GM23338 (cell line): ENCODE results near the gene FUT7. TPM values are rescaled to one million over a fixed set of nuclear protein-coding genes. Genes with fewer than 3 reads are reported as not detected.

Experiments used
- ATAC-seq: fragments of 200-7000 bp; cut with Tn5 transposase; 3 replicates; pipeline ENCODE4 v1.9.1; 2020
- DNase-seq: peaks from one replicate; pipeline ENCODE4 v3.0.0-alpha.2; 2015; ENCODE audit warnings: low spot score
- H2AFZ ChIP-seq: fragments of 200-600 bp; sonication (generic); 2 replicates; pipeline ENCODE4 v1.8.0; 2016; ENCODE audit warnings: antibody characterized with exemption, mild to moderate bottlenecking, moderate library complexity
- H3F3A ChIP-seq: fragments of 200-600 bp; sonication (generic); replicated peaks from 2 replicates; pipeline ENCODE4 v1.8.0; 2017; ENCODE audit warnings: antibody characterized with exemption, mixed run types, low read depth
- H3K27ac ChIP-seq: fragments of 200-600 bp; sonication (generic); 2 replicates; pipeline ENCODE4 v1.6.1; 2016; ENCODE audit warnings: low read depth
- H3K27me3 ChIP-seq: fragments of 200-600 bp; sonication (generic); 2 replicates; pipeline ENCODE4 v1.8.0; 2016; ENCODE audit warnings: mild to moderate bottlenecking, mixed run types, moderate library complexity; ENCODE audit not compliant: insufficient read depth
- H3K36me3 ChIP-seq: fragments of 200-600 bp; sonication (generic); 2 replicates; pipeline ENCODE4 v1.8.0; 2016; ENCODE audit warnings: mild to moderate bottlenecking; ENCODE audit not compliant: insufficient read depth
- H3K4me1 ChIP-seq: fragments of 200-600 bp; sonication (generic); 2 replicates; pipeline ENCODE4 v1.8.0; 2016; ENCODE audit warnings: mild to moderate bottlenecking, moderate library complexity; ENCODE audit not compliant: insufficient read depth
- H3K4me2 ChIP-seq: fragments of 200-600 bp; sonication (generic); 2 replicates; pipeline ENCODE4 v1.7.1; 2017; ENCODE audit warnings: mixed run types
- H3K4me3 ChIP-seq: fragments of 200-600 bp; sonication (generic); 2 replicates; pipeline ENCODE4 v1.6.1; 2016; ENCODE audit warnings: mixed run types
- H3K79me2 ChIP-seq: fragments of 200-600 bp; sonication (generic); replicated peaks from 2 replicates; pipeline ENCODE4 v1.8.0; 2017; ENCODE audit warnings: mild to moderate bottlenecking; ENCODE audit not compliant: insufficient read depth
- H3K9me2 ChIP-seq: fragments of 200-600 bp; sonication (generic); 2 replicates; pipeline ENCODE4 v1.8.0; 2017; ENCODE audit not compliant: insufficient read depth
- H4K20me1 ChIP-seq: fragments of 200-600 bp; sonication (generic); replicated peaks from 2 replicates; pipeline ENCODE4 v1.8.0; 2017; ENCODE audit warnings: mild to moderate bottlenecking; ENCODE audit not compliant: insufficient read depth
- H3K27ac Mint-ChIP-seq: 2 replicates; pipeline ENCODE4 v1.8.0; 2020; ENCODE audit warnings: inconsistent platforms, mild to moderate bottlenecking, moderate library complexity, mixed read lengths
- H3K27me3 Mint-ChIP-seq: 3 replicates; pipeline ENCODE4 v1.8.0; 2022; ENCODE audit warnings: low read depth, mild to moderate bottlenecking, moderate library complexity, mixed read lengths, inconsistent platforms; ENCODE audit not compliant: insufficient read depth, poor library complexity
- H3K36me3 Mint-ChIP-seq: 3 replicates; pipeline ENCODE4 v1.8.0; 2021; ENCODE audit warnings: low read depth, mild to moderate bottlenecking, inconsistent platforms, moderate library complexity, mixed read lengths
- H3K4me1 Mint-ChIP-seq: 3 replicates; pipeline ENCODE4 v1.8.0; 2020; ENCODE audit warnings: mild to moderate bottlenecking, inconsistent platforms, mixed read lengths
- H3K4me3 Mint-ChIP-seq: 3 replicates; pipeline ENCODE4 v1.8.0; 2021; ENCODE audit warnings: moderate library complexity, mild to moderate bottlenecking, inconsistent platforms, mixed read lengths
- H3K9me3 Mint-ChIP-seq: 3 replicates; pipeline ENCODE4 v1.8.0; 2020; ENCODE audit warnings: moderate library complexity, mild to moderate bottlenecking, inconsistent platforms, mixed read lengths
- CREB1 ChIP-seq: fragments of 250-450 bp; sonication (Bioruptor Pico); IDR thresholded peaks from 2 replicates; pipeline ENCODE4 v1.5.0; 2020; ENCODE audit warnings: low read depth, mild to moderate bottlenecking, moderate library complexity
- ETS1 ChIP-seq: IDR thresholded peaks from 2 replicates; pipeline ENCODE4 v1.6.1; 2016; ENCODE audit warnings: antibody characterized with exemption
- EZH2 ChIP-seq: fragments of 200-600 bp; sonication (generic); IDR thresholded peaks from one replicate; pipeline ENCODE4 v1.8.0; 2017; ENCODE audit warnings: antibody characterized with exemption, mild to moderate bottlenecking, low read depth; ENCODE audit not compliant: unreplicated experiment
- EZH2phosphoT487 ChIP-seq: fragments of 200-600 bp; sonication (generic); IDR thresholded peaks from one replicate; pipeline ENCODE4 v1.8.1; 2018; ENCODE audit warnings: antibody characterized with exemption; ENCODE audit not compliant: unreplicated experiment
- JUNB ChIP-seq: IDR thresholded peaks from one replicate; pipeline ENCODE4 v1.6.1; 2016; ENCODE audit warnings: antibody characterized with exemption; ENCODE audit not compliant: unreplicated experiment
- NANOG ChIP-seq: IDR thresholded peaks from 2 replicates; pipeline ENCODE4 v1.6.1; 2016; ENCODE audit warnings: antibody characterized with exemption, borderline replicate concordance
- POLR2AphosphoS5 ChIP-seq: IDR thresholded peaks from 2 replicates; pipeline ENCODE4 v1.6.1; 2016; ENCODE audit warnings: antibody characterized with exemption, low read depth
- STAT1 ChIP-seq: IDR thresholded peaks from one replicate; pipeline ENCODE4 v1.6.1; 2016; ENCODE audit warnings: antibody characterized with exemption; ENCODE audit not compliant: unreplicated experiment
- ZNF114 ChIP-seq: fragments of 250-450 bp; sonication (Bioruptor Pico); IDR thresholded peaks from 2 replicates; pipeline ENCODE4 v1.5.0; 2020; ENCODE audit warnings: mild to moderate bottlenecking, moderate library complexity
- ZNF331 ChIP-seq: fragments of 250-450 bp; sonication (Bioruptor Pico); IDR thresholded peaks from 2 replicates; pipeline ENCODE4 v1.5.0; 2020; ENCODE audit warnings: low read depth, mild to moderate bottlenecking, moderate library complexity
- ZNF462 ChIP-seq: fragments of 250-450 bp; sonication (Bioruptor Pico); IDR thresholded peaks from 2 replicates; pipeline ENCODE4 v1.5.0; 2020; ENCODE audit warnings: mild to moderate bottlenecking, moderate library complexity
- polyA plus RNA-seq: library from polyadenylated mRNA; unstranded; fragments of >200 nt; fragmentation: Nextera tagmentation; extraction: Ambion mirVana; gene quantifications from 2 replicates; pipeline ENCODE4 v1.2.1, GENCODE V29; 2016
- total RNA-seq: library from RNA; depleted of rRNA; stranded (reverse); fragments of >200 nt; shearing (Covaris generic); gene quantifications from 2 replicates; pipeline ENCODE4 v1.2.3, GENCODE V29; 2014
- TF ChIP-seq, protein P1 (sequence below), 2 experiments: fragments of 200-600 bp in 1 of 2; sonication (generic) in 1 of 2; conservative IDR thresholded peaks; 2 replicates each; pipeline versions ENCODE4 v1.5.1 to v1.6.1; 2016 to 2017; ENCODE audit warnings: antibody characterized with exemption in 2 of 2, low read depth in 2 of 2, mild to moderate bottlenecking in 2 of 2, moderate library complexity in 1 of 2
- TF ChIP-seq, protein P2 (sequence below): IDR thresholded peaks from one replicate; pipeline ENCODE4 v1.6.1; 2018; ENCODE audit warnings: antibody characterized with exemption; ENCODE audit not compliant: unreplicated experiment

FUT7 gene
- total and polyA plus RNA-seq, 2 experiments from 2014 or later = not detected

DNA sequence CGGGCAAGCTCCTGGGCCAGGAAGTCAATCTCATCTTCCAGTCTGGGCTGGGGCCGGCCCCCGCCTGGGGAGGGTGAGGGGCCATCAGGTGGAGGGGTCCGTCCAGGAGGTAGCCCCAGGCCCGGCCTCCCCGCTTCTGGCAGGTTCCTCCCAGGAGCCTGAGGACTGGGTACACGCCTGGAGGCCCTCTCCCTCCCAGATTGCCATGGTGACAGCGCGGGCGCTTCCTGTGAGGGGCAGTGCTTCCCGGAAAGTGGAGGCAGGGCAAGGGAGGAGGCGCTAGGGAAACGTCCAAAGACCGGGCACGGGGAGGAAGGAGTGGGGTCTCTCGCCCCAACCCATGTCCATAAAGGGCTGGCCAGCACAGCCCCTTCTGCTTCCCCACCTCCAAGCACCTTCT, 9.2 kb upstream of the FUT7 start:
- H3K4me3 Mint-ChIP-seq = no peak overlapping the region
- no peaks in the 10 kb centered on the region for H3K9me2 ChIP-seq
- no peak overlapping the region for H3K4me2 ChIP-seq
- no peak overlapping the region for H2AFZ ChIP-seq
- H3K79me2 ChIP-seq = peaks cover 7% of the 10 kb centered on the region; the same call in 1 of the 2 replicates
- TF ChIP-seq NANOG (no peak), EZH2 (no peak), ZNF462 (CRISPR knock-in tag) (no peak), ZNF114 (CRISPR knock-in tag) (no peak), POLR2AphosphoS5 (no peak), CREB1 (no peak), ETS1 (no peak), JUNB (no peak), ZNF331 (CRISPR knock-in tag) (no peak), EZH2phosphoT487 (no peak), STAT1 (no peak)
- TF ChIP-seq, protein P1, sequence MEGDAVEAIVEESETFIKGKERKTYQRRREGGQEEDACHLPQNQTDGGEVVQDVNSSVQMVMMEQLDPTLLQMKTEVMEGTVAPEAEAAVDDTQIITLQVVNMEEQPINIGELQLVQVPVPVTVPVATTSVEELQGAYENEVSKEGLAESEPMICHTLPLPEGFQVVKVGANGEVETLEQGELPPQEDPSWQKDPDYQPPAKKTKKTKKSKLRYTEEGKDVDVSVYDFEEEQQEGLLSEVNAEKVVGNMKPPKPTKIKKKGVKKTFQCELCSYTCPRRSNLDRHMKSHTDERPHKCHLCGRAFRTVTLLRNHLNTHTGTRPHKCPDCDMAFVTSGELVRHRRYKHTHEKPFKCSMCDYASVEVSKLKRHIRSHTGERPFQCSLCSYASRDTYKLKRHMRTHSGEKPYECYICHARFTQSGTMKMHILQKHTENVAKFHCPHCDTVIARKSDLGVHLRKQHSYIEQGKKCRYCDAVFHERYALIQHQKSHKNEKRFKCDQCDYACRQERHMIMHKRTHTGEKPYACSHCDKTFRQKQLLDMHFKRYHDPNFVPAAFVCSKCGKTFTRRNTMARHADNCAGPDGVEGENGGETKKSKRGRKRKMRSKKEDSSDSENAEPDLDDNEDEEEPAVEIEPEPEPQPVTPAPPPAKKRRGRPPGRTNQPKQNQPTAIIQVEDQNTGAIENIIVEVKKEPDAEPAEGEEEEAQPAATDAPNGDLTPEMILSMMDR (conservative IDR thresholded peaks at IDR 0.05; ENCODE audit: low read depth in 2 of 2) = no peak
- TF ChIP-seq, protein P2, sequence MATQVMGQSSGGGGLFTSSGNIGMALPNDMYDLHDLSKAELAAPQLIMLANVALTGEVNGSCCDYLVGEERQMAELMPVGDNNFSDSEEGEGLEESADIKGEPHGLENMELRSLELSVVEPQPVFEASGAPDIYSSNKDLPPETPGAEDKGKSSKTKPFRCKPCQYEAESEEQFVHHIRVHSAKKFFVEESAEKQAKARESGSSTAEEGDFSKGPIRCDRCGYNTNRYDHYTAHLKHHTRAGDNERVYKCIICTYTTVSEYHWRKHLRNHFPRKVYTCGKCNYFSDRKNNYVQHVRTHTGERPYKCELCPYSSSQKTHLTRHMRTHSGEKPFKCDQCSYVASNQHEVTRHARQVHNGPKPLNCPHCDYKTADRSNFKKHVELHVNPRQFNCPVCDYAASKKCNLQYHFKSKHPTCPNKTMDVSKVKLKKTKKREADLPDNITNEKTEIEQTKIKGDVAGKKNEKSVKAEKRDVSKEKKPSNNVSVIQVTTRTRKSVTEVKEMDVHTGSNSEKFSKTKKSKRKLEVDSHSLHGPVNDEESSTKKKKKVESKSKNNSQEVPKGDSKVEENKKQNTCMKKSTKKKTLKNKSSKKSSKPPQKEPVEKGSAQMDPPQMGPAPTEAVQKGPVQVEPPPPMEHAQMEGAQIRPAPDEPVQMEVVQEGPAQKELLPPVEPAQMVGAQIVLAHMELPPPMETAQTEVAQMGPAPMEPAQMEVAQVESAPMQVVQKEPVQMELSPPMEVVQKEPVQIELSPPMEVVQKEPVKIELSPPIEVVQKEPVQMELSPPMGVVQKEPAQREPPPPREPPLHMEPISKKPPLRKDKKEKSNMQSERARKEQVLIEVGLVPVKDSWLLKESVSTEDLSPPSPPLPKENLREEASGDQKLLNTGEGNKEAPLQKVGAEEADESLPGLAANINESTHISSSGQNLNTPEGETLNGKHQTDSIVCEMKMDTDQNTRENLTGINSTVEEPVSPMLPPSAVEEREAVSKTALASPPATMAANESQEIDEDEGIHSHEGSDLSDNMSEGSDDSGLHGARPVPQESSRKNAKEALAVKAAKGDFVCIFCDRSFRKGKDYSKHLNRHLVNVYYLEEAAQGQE = no peak
- no peaks in the 10 kb centered on the region; the same call in 2 of the 3 replicates for H3K36me3 Mint-ChIP-seq
- no peaks in the 10 kb centered on the region for H3K36me3 ChIP-seq
- DNase-seq (no peak), ATAC-seq (no peak)
- no peaks in the 10 kb centered on the region for H3K9me3 Mint-ChIP-seq
- peaks cover 15% of the 10 kb centered on the region for H3K27me3 Mint-ChIP-seq
- H3K27ac Mint-ChIP-seq = no peak overlapping the region
- no peaks in the 10 kb centered on the region for H3F3A ChIP-seq
- H3K4me1 Mint-ChIP-seq = peaks cover 4% of the 10 kb centered on the region; the same call in 1 of the 3 replicates
- no peak overlapping the region for H3K27ac ChIP-seq
- no peaks in the 10 kb centered on the region; the same call in 1 of the 2 replicates for H4K20me1 ChIP-seq
- H3K27me3 ChIP-seq = peaks cover 14% of the 10 kb centered on the region
- peaks cover 7% of the 10 kb centered on the region; the same call in 1 of the 2 replicates for H3K4me1 ChIP-seq
- H3K4me3 ChIP-seq = no peak overlapping the region
